NCI-H524 treated with DMSO at 0.1 percent for 48 hours (cell line): Measurements from ENCODE around the gene RBM6.
A peak's percentile ranks its signal among the peaks of the same experiment; 100 is the strongest.

Experiments used
- DNase-seq: peaks from one replicate; lab custom pipeline; 2025; lab: John Stamatoyannopoulos, UW

The RBM6 gene

DNA sequence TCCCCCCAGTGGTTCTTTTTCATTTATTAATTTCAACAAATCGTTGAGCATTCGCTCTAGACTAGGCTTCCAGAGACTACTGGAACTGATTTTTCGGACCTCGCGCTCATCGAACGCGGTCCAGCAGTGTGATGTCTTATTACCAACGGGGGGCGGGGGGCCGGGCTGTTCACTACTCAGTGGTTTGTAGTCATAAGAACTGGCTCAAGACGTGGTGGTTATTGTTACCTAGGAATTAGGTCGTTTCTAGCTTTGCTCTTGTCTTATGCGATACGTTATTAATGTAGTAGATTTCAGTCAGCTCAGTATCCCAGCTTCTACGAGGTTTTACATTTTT lies 149.6 kb downstream of the RBM6 start:
- DNase-seq: no peak

DNA sequence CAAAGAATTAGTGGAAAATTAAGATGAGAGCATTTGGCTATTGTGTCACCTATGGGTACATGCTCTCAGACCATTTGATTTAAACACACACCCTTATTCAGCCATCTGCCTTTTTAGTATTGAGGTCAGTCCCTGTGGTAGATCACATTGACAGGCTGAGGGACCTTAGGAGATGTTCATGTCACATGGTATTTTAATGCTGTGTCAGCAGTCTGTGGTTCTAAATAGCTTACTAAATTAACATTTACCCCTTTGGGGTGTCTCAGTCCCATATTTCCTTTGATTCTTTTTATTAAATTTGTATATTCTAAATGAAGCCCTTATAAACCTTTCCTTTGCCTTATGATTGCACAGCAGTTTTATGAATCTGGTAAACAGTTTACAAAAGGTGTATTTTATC lies 151.0 kb downstream of the RBM6 start:
- no peak for DNase-seq

DNA sequence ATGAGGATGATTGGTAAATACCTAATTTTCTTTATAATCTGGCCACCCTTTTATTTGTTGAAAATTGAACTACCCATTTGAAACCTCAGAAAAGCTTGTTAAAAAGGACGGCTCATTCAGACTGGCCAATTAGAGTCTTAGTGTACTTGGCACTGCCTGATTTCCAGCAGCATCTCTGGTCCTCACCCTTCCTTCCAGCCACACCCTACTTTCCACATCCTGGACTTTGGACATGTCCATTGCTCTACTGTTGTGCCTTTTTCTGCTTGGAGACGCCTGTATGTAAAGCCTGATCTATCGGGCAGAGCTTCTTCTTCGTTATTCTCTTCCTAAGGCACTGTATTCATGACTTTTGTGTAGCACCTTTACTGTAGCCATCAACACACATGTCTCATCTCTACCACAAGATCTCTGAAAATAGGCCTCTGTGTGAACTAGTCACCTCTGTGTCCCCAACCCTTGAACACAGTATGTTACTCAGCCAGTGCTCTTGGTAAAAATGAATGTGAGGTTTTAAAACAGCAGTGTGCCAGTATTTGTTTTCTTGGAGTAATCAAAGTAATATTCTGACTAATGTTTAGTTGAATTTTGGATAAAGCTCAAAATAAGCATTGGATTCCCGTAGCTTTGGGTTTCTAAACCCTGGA lies 155.5 kb downstream of the RBM6 start:
- no peak for DNase-seq

DNA sequence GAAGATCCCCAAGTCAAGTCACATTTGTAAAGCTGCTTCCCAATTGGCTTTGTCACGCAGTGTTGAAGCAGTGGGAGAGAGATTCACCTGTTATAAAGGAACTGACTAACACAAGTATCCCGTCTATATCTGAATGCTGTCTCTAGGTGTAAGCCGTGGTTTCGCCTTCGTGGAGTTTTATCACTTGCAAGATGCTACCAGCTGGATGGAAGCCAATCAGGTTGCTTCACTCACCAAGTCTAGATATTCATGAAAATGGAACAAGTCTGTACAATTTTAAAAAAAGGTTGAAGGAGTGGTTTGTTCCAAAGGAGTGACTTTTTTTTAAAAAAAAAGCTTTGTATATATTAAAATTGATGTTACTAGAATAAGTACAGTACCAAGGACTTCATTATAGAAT lies 160.4 kb downstream of the RBM6 start:
- no peak for DNase-seq

DNA sequence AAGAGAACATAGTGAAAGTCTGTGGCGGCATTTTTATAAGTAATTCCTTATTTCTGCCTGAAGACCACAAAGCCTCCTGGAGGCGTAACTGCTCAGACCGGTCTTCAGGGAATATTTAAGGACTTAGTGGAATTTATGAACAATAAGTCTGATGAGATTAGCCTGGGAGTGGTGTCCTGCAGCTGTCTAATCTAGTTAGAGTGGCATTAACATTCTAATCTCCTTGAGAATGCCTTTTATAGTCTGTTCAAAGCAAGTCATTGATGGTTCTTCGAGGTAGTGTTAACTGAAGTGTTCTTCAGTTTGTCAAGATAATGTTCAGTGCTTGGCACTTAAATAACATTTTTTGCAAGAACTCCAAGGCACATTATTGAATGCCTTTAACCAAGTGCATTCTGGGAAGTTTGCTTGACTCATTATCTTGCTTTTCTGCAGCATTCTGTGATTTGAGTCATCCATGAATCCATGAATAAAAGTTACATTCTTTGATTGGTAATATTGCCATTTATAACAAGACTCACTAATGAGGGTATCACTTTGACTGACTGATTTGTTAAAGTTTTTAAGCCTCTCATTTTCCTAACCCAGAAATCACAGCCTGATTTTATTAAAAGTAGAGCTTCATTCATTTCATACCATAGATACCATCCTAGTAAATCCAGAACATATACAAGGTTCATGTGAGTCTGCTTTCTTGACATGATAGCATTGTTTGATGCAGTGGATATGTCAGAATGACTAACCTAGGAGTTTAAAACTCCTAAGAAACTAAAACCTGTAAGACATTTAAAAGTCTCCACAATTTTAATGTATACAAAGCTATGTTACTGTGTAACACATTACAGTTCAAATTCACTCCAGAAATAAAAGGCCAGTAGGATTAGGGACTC lies 161.3 kb downstream of the RBM6 start:
- peak; percentile 85 for DNase-seq

DNA sequence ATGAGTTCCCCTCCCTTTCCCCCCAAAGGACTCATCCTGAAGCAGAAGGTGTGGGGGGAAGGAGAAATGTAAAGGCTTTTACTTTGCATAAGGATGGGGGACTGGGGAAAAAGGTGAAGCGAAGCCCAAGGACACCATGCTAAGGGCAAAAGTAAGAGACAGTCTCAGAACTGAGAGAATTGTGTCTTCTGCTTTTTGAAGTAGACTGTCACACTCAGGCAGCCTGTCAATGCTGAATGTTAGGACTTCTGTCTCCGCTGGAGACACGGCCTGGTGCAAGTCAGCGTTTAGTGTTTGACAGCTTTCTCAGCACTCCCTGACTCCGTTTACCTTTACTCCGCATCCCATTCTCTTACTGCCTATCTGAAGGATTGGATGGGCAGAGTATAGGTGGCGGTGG lies 162.6 kb downstream of the RBM6 start:
- DNase-seq: no peak

DNA sequence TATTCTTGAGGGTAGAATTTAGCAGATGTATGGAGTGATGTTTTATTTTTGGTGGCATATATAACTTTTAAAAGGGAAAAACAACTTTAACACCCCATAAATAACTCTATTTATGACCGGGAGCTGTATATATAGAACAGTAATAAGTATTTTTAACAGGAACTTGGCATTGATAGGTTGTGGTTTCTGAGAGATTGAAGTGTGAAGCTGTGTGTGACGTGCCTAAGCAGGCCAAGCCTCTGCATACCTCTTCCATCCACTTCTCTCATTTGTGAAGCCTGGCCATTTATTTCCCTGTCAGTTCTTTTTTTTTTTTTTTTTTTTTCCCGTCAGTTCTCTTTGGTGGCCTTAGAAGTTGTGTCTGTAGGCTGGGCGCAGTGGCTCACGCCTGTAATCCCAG lies 171.8 kb downstream of the RBM6 start:
- DNase-seq: no peak

DNA sequence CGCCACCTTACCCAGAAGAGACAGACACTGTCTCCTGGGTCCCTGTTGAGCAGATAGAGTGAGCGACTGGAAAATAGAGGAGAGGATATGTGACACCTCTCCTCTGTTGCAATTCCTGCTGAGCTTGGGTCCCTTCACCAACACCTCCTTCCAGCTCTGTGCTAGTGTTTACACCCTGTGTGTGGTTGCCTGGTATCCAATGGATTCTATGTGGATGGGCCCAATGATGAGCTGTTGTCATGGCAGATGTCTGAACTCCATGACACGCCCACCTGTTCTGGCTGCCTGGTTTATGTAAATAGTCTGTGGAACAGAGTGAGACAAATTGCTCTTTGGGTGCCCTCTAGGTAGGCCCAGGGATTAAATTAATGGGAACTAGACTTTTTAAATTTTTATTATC lies 172.5 kb downstream of the RBM6 start:
- no peak for DNase-seq

DNA sequence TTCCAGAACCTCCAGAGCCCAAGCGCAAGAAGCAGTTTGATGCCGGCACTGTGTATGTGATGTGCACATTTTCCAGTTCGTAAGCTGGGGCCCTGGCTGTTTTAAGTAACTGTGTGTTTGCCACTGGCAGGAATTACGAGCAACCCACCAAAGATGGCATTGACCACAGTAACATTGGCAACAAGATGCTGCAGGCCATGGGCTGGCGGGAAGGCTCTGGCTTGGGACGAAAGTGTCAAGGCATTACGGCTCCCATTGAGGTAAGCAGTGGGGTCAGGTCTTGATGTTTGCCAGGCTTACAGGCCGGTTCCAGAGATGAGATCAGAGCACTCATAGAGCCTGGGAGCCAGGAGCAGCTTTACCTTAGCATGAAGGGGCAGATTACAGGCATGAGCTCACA lies 177.2 kb downstream of the RBM6 start:
- DNase-seq: no peak

DNA sequence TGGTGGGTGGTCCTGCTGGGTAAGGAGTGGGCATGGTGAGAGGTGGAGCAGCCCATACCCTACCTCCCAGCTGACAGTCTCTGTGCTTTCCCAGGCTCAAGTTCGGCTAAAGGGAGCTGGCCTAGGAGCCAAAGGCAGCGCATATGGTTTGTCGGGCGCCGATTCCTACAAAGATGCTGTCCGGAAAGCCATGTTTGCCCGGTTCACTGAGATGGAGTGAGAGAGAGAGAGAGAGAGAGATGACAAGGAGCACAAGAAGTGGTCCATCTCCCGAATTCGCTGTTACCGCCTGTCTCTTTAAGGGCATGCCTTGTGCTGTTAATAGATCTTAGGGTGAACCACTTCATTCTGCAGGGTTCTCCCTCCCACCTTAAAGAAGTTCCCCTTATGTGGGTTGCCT lies 178.3 kb downstream of the RBM6 start:
- DNase-seq: no peak

DNA sequence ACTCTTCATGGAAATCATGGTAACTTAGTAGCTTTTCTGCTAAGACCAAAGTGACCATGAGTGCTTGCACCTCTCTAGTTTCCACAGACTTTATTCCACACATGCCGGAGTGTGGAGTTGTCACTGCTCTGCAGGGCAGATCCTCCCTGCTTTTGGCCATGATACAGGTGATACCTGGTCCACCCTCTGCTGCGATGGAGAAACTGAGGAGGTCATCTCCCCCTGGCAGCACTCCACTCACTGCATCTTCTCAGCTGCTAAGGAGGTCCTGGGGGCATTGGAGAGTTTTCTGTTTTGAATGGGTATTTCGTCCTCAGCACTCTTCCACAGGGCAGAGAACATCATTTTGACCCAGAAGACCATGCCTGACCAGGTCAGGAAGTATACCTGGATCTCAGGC lies 179.8 kb downstream of the RBM6 start:
- DNase-seq: no peak

DNA sequence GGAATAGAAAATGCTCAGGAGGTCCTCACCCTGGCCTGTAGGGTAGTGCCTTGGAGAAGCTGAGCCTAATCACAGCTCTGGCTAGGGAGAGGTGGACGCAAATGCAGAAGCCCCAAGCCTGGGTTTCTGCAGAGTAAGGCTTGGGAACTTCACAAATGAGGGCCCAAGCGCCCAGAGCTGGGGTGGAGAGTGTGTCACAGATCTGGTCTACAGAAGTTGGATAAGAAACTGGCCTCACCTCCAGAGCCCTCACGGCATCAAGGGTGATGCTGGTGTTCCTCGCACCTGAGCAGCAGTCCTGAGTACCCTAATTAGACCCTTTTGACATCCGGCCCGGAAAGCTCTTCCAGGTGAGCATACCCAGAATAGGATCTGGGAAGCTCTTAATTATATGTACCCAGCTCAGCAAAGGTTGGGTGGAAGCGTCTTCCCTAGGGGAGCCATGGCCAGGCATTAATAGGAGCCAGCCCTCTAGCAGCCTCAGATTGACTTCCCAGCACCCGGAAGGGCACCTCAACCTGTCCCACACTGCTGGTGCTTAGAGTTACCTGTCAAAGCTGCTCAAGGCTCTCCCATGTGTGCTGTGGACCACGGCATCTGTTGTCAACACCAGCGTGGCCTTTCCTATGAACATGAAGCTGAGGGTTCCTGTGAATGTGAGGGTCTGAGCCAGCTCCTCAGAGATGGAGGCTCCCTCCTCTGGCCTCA lies 180.6 kb downstream of the RBM6 start:
- DNase-seq: no peak

DNA sequence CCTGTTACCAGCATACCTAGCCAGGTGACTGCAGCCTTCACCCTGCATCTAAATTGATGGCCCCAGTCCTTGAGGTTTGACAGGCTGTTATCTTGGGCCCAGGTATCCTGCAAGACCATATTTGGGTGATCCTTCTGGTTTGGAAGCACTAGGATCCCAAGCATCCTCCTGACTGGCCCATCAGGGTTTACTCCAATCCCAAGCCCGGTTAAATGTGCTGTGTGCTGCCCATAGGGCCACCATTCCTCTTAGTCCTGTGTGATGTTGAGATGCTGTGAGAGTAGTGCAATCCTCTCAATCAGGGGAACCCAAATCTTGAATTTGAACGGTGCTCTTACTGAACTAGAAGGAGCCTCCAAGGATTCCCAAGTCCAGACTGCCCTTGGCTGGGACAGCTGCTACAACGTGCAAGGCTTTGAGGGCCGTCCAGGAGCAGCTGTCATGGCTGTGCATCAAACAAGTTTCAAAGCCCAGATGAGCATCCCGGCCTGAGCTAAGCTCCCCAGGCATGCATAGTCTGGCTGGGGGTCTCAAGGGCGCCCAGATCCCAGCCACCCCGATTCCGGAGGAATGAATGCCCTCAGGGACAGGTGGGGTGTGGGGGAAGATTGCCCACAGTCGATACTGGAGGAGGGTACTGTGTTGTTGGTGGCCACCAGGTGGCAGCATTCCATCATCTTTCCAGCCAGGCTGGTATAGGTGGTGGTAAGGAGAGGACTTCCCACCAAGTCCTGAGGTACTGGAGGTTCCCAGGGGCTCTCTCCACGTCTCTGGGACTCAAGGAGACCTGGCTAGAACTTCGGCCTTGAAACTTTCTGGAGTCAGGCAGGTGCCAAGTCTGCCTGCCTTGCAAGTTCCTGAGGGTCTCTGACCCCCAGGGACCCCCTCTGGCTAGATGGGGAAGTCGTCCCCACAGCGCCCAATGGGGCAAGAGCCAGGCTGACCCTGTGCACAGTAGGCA lies 181.4 kb downstream of the RBM6 start:
- no peak for DNase-seq

DNA sequence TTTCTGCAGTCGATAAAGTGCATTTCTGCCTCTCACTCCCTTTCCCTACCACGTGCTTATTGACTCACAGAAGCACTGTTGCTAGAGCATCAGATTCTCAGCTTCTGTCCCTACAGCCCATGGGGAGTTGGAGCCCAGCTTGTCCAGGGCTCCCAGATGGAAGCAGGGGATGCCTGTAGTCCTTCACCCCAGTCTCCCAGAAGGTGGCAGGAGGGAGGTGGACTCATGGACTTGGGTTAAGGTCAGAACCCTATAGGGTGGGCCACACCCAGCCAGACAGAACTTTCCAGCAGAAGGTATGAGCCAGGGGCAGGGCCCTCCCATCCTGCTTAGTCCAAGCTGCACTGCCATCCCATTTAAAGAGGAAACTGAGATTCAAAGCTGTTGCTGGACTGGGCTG lies 182.1 kb downstream of the RBM6 start:
- no peak for DNase-seq

DNA sequence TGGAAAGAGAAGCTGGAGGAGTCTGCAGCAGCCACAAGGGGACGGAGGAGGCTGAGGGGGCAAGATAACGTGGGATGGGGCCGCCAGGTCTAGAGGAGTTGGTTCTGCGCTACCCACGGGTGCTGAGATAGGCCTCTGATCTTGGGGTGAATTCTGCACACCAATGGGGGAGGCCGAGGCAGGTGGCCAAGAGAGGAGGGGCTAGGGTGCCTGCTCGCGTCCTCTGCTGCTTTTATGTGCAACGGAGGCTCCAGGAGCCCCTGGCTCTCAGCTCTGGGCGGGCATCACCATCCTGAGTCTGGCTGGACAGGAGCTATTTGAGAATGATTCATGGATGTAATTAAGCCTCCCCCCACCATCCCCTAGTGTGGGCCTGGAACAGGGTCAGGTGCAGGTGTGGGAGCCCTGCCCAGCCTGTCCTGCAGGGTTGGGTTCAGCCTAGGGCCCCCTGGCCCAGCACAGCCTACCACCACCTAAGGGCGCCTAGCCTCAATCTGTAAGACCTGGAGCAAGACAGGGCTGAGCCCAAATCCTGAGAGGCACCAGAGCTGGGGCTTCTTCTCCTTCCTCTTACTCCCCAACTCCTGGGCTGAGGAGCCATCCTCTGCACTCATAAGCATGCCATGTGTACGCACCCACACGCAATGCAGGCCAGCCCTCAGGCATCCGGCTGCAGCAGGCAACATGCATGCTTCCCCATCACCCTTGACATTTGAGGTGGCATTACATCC lies 182.9 kb downstream of the RBM6 start:
- no peak for DNase-seq

DNA sequence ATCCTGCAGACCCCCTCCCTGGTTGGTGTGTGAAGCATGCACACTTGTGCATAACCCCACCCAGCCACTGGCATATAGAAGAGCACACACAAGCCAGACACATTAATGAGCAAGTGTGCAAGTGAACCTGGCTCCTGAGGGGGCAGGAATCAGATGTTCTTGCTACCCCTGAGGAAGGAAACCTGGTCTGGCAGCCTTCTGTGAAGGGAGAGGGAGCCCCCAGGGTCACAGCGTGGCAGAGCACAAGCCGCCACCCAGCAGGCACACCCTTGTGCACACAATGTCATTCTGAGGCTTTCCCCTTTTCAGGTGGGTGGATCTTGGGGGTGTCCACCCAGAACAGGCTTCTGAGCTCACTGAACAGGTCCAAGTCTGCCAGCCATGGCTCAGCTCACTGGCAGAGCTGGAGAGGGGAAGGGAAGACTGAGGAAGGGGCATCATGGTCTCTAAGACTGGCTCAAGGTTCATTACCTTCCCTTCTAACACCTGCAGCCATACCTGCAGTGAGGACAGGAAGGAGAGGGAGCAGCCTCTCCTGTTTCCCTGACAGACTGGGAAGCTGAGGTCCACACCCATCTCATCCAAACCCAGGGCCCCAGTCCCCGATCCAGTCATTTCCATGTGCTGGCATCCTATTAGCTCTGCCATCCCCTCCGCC lies 183.6 kb downstream of the RBM6 start:
- DNase-seq: no peak

DNA sequence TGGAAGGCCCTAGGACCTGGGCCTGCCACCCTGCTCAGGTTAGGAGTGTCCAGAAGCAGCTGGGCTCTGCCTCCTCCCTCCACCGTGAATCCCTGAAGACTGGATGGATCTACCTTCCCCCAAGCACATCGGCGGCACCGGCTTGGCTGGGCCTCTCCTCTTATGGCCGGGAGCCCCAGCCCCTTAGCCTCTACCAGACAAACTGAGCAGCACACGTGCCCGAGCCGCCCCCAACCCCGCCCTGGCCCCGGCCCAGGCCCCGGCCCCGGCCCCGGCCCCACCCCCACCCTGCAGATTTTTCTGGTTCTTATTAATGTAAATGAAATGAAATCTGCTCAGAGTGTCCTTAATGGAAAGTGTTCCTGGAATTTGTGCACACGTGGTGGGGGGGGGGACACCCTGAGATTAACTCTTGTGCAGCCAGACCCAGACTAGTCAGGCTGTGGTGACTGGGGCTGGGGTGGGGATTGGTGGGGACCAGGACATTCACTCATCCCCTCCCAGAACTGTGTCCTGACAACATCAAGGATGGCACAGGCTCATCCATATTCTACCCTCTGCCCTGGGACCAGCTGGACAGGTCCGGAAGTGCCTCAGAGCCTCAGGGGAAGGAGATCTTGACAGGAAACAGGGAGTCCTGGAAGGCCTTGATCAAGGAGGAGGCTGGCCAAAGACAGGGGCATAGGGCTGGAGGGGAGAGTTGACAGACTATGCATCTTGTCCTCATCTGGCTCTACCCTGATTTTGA lies 184.3 kb downstream of the RBM6 start:
- DNase-seq: no peak

DNA sequence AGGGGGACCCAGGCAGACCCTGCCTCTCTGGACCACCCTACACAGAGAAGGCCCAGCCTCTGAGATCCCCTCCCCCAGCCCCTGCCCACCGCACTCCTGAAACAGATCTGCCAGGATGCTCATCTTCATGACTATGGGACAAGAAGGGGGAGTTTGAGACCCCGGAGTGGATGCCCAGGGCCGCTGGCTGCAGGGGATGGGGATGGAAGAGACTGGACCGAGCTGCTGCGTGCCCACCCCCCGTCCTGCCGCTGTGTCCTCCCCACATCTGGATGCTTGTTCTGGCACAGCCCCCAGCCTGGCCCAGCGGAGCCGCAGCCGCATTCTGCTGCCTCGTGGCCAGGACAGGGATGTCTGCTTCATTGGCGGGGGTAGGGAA lies 184.8 kb downstream of the RBM6 start:
- DNase-seq: no peak

DNA sequence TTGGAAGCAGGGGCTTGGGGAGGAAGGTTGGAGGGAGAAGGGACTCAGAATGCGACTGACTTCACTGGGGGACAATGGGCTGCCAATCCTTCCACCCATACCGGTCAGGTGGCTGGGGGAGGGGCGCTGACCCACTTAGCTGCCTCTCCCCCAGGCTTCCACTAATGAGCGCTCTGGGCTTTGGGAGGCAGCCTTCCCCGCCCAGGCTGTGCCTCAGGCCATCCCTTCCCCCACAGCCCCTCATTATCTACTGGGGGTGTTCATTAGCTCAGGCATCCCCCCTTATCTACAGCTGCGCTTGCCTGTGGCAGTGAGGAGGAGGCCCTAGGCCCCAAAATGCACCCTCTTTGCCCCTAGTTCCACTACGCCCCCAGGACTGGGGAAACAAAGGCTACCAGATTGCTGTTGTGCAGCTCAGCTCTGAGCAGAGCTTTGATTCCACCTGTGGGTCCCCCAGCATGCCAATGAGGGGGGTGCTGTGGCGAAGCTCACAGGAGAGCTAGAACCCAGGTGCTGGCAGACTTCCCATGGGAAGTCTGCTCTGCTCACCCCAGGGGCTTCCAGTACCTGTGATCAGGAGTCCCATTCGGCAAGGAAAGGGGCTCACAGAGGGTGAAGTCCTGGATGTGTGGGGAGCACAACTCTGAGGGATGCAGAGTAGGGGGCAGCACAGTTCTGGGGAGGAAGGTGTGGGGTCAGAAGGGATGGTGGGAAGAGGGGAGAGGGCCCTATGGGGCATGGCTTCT lies 185.8 kb downstream of the RBM6 start:
- DNase-seq: no peak
